HCT116 (cell line): ENCODE results near the gene FRAS1.

ENCODE experiments used
- CEBPB ChIP-seq: IDR thresholded peaks from 2 replicates; pipeline ENCODE4 v1.6.1; 2012; ENCODE audit warnings: low read depth
- EGR1 ChIP-seq: IDR thresholded peaks from 2 replicates; pipeline ENCODE4 v1.6.1; 2012; ENCODE audit warnings: low read depth
- EZH2 ChIP-seq: fragments of 200-600 bp; sonication (generic); IDR thresholded peaks from 2 replicates; pipeline ENCODE4 v1.6.1; 2017; ENCODE audit warnings: antibody characterized with exemption, mixed run types
- EZH2phosphoT487 ChIP-seq: fragments of 200-600 bp; IDR thresholded peaks from 2 replicates; pipeline ENCODE4 v1.6.1; 2018; ENCODE audit warnings: antibody characterized with exemption, borderline replicate concordance
- MAX ChIP-seq: IDR thresholded peaks from 2 replicates; pipeline ENCODE4 v1.6.1; 2012
- POLR2A ChIP-seq: IDR thresholded peaks from 2 replicates; pipeline ENCODE4 v1.7.0; 2011; ENCODE audit warnings: borderline replicate concordance; ENCODE audit not compliant: insufficient read depth, insufficient read length; ENCODE audit errors: extremely low read depth
- POLR2AphosphoS5 ChIP-seq: IDR thresholded peaks from 2 replicates; pipeline ENCODE4 v1.6.1; 2011; ENCODE audit warnings: mild to moderate bottlenecking, low read depth, low read length, moderate library complexity
- RAD21 ChIP-seq: IDR thresholded peaks from 2 replicates; pipeline ENCODE4 v1.6.1; 2012; ENCODE audit warnings: low read depth, mild to moderate bottlenecking
- REST ChIP-seq: IDR thresholded peaks from 2 replicates; pipeline ENCODE4 v1.6.1; 2012; ENCODE audit warnings: low read depth
- TCF7L2 ChIP-seq: IDR thresholded peaks from 2 replicates; pipeline ENCODE4 v1.7.0; 2011; ENCODE audit warnings: borderline replicate concordance, inconsistent platforms; ENCODE audit not compliant: insufficient read depth, insufficient read length; ENCODE audit errors: extremely low read depth
- YY1 ChIP-seq: IDR thresholded peaks from 2 replicates; pipeline ENCODE4 v1.6.1; 2011; ENCODE audit warnings: low read length, low read depth, moderate library complexity, mild to moderate bottlenecking; ENCODE audit not compliant: insufficient replicate concordance; ENCODE audit errors: extremely low read depth
- ZNF274 ChIP-seq: fragments of 200-500 bp; sonication (Bioruptor generic); IDR thresholded peaks from 2 replicates; pipeline ENCODE4 v1.6.1; 2014; ENCODE audit warnings: mild to moderate bottlenecking, low read depth, low read length, inconsistent platforms
- TF ChIP-seq, protein P1 (sequence below), 3 experiments: fragments of 200-600 bp in 1 of 3; sonication (generic) in 1 of 3; IDR thresholded peaks in 2 of 3; conservative IDR thresholded peaks in 1 of 3; 2 replicates each; pipeline ENCODE4 v1.5.1; 2012 to 2017; ENCODE audit warnings: low read depth in 2 of 3, low read length in 2 of 3, antibody characterized with exemption in 1 of 3, borderline replicate concordance in 1 of 3, control low read depth in 1 of 3, mild to moderate bottlenecking in 1 of 3, mixed read lengths in 1 of 3, mixed run types in 1 of 3, moderate library complexity in 1 of 3; ENCODE audit not compliant: insufficient read depth in 1 of 3
- TF ChIP-seq, protein P2 (sequence below): IDR thresholded peaks from 2 replicates; pipeline ENCODE4 v1.6.1; 2011; ENCODE audit warnings: mild to moderate bottlenecking, low read length, moderate library complexity; ENCODE audit not compliant: insufficient replicate concordance; ENCODE audit errors: extremely low read depth

DNA sequence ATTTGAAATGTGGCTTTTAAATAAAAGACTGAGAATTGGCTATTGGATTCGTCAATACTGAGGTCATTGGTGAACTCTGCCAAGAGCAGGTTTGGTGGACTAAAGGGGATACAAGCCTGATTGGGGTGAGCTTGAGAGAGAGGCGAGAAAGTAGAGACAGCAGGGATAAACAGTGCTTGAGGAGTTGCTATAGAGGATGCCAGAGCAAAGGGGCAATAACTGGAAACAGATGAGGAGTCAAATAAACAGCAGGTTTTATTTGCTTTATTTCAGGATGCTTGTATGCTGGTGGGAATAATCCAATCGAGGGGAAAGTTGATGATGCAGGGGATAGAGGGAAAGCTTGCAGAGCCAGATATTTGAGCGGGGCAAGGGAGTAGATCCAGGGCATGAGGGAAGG, 470.4 kb downstream of the FRAS1 start:
- TF ChIP-seq POLR2A (no peak), MAX (no peak), EZH2 (no peak), EZH2phosphoT487 (no peak), POLR2AphosphoS5 (no peak), REST (no peak), EGR1 (no peak), CEBPB (no peak), YY1 (no peak), TCF7L2 (no peak), RAD21 (no peak), ZNF274 (no peak)
- TF ChIP-seq, protein P1, sequence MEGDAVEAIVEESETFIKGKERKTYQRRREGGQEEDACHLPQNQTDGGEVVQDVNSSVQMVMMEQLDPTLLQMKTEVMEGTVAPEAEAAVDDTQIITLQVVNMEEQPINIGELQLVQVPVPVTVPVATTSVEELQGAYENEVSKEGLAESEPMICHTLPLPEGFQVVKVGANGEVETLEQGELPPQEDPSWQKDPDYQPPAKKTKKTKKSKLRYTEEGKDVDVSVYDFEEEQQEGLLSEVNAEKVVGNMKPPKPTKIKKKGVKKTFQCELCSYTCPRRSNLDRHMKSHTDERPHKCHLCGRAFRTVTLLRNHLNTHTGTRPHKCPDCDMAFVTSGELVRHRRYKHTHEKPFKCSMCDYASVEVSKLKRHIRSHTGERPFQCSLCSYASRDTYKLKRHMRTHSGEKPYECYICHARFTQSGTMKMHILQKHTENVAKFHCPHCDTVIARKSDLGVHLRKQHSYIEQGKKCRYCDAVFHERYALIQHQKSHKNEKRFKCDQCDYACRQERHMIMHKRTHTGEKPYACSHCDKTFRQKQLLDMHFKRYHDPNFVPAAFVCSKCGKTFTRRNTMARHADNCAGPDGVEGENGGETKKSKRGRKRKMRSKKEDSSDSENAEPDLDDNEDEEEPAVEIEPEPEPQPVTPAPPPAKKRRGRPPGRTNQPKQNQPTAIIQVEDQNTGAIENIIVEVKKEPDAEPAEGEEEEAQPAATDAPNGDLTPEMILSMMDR (IDR thresholded peaks at IDR 0.05 in 2 of 3, conservative IDR thresholded peaks at IDR 0.05 in 1 of 3; ENCODE audit: borderline replicate concordance in 1 of 3, insufficient read depth in 1 of 3, low read depth in 2 of 3, low read length in 2 of 3), result no peak
- TF ChIP-seq, protein P2, sequence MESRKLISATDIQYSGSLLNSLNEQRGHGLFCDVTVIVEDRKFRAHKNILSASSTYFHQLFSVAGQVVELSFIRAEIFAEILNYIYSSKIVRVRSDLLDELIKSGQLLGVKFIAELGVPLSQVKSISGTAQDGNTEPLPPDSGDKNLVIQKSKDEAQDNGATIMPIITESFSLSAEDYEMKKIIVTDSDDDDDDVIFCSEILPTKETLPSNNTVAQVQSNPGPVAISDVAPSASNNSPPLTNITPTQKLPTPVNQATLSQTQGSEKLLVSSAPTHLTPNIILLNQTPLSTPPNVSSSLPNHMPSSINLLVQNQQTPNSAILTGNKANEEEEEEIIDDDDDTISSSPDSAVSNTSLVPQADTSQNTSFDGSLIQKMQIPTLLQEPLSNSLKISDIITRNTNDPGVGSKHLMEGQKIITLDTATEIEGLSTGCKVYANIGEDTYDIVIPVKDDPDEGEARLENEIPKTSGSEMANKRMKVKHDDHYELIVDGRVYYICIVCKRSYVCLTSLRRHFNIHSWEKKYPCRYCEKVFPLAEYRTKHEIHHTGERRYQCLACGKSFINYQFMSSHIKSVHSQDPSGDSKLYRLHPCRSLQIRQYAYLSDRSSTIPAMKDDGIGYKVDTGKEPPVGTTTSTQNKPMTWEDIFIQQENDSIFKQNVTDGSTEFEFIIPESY, result no peak
